Mucosa of descending colon (tissue), 3 donors: ENCODE data around the gene FAM118B. TPM values are rescaled to one million over a fixed set of nuclear protein-coding genes. Genes with fewer than 3 reads are reported as not detected.

Experiments
- ATAC-seq: fragments of 200-7000 bp; cut with Tn5 transposase; one replicate; pipeline ENCODE4 v1.9.1; 2020; ENCODE audit warnings: mild to moderate bottlenecking, moderate library complexity
- DNase-seq, 3 donors: peaks; one replicate each; pipeline ENCODE4 v3.0.0-alpha.2; 2020
- H3K36me3 ChIP-seq: fragments of 200-600 bp; one replicate; pipeline ENCODE4 v1.8.0; 2021; ENCODE audit warnings: low read depth, mild to moderate bottlenecking
- H3K4me1 ChIP-seq: fragments of 200-600 bp; one replicate; pipeline ENCODE4 v1.8.0; 2021; ENCODE audit warnings: low read depth, mild to moderate bottlenecking
- H3K4me3 ChIP-seq: fragments of 200-600 bp; one replicate; pipeline ENCODE4 v1.8.0; 2021; ENCODE audit warnings: mild to moderate bottlenecking
- H3K9me3 ChIP-seq: fragments of 200-600 bp; one replicate; pipeline ENCODE4 v1.8.0; 2021; ENCODE audit warnings: mild to moderate bottlenecking
- CTCF ChIP-seq: fragments of 200-600 bp; IDR thresholded peaks from one replicate; pipeline ENCODE4 v1.8.0; 2022; ENCODE audit warnings: antibody characterized with exemption, mild to moderate bottlenecking
- intact Hi-C, 2 donors: fragments of 100-400 bp; cut with DNase I in 1 of 2; cut with micrococcal nuclease in 1 of 2; formaldehyde crosslinking; loops; one replicate each; pipeline versions ENCODE4 v1.11.0 to v1.11.1; 2022; cut with DNase I, micrococcal nuclease
- total RNA-seq, 3 donors: library from RNA; stranded (reverse); fragmentation: NEBNext Ultra II Directional in 2 of 3; extraction: Animal tissue kit (Norgen Biotek cat#: 25700) in 2 of 3; gene quantifications; one replicate each; pipeline versions ENCODE4 v1.2.1 to v1.2.4, GENCODE V29; 2021 to 2023
- donor health status: DM: no; HTN: no; CAD: no; lungs with moderate emphysema.
- donor health status: DM: no; HTN: no; CAD: no.
- donor health status: DM: no; HTN: yes; CAD: no.

The FAM118B gene
- total RNA-seq, 3 donors from 2014 or later: 35.4 to 62.5 (median 48.5) TPM

- no peak for DNase-seq
- no peak for ATAC-seq
- intact Hi-C loops: loop anchor here (2.0 to 10.0 kb wide), 2 partner anchors 164 to 170 kb away; no protein-coding TSS in a partner anchor
These were observed 99.4 kb downstream of the FAM118B start for GRCh38 chr11:126310992-126311310.

GRCh38 chr11:126311401-126312291, 100.1 kb downstream of the FAM118B start:
- ATAC-seq (peak; percentile 4), DNase-seq (peak in 1 of 3 donors; percentile 46)
- Histone ChIP-seq H3K9me3 (no peaks in the 10 kb centered on the region), H3K36me3 (no peaks in the 10 kb centered on the region), H3K4me1 (peaks cover 19% of the 10 kb centered on the region), H3K4me3 (no peak overlapping the region)
- TF ChIP-seq CTCF: no peak
- intact Hi-C loops: loop anchor here (2.0 to 10.0 kb wide), 2 partner anchors 163 to 169 kb away; no protein-coding TSS in a partner anchor

More at GRCh38 chr11:126310992-126311310, 99.4 kb downstream of the FAM118B start:
- no peak for TF ChIP-seq CTCF
- Histone ChIP-seq H3K4me1 (peaks cover 19% of the 10 kb centered on the region), H3K36me3 (no peaks in the 10 kb centered on the region), H3K9me3 (no peaks in the 10 kb centered on the region), H3K4me3 (no peak overlapping the region)

Other genes with a start within 250 kb of the FAM118B start
- gene CDON, start 148.9 kb upstream of the FAM118B start, total RNA-seq: 10 to 100 TPM in 1 of 3 donors, 1 to 10 TPM in 2; 3.8 to 91.6 (median 6.6) TPM
- gene RPUSD4, start 132 bp upstream of the FAM118B start, total RNA-seq: 10 to 100 TPM; 17.0 to 23.4 (median 23.0) TPM
- 10 to 100 TPM; 73.8 to 88.1 (median 79.2) TPM for gene SRPRA, start 57.1 kb downstream of the FAM118B start, total RNA-seq
- 10 to 100 TPM; 24.3 to 36.9 (median 31.4) TPM for gene FOXRED1, start 57.4 kb downstream of the FAM118B start, total RNA-seq
- gene TIRAP, start 71.3 kb downstream of the FAM118B start, total RNA-seq: 10 to 100 TPM; 18.5 to 24.8 (median 21.5) TPM
- 10 to 100 TPM in 2 of 3 donors, 1 to 10 TPM in 1; 10.0 to 21.3 (median 14.8) TPM for gene DCPS, start 92.3 kb downstream of the FAM118B start, total RNA-seq
- 100 to 1,000 TPM in 2 of 3 donors, 10 to 100 TPM in 1; 94.7 to 460 (median 217) TPM for gene ST3GAL4, start 143.9 kb downstream of the FAM118B start, total RNA-seq